Measurements from ENCODE around the gene SPSB3. TPM values are rescaled to one million over a fixed set of nuclear protein-coding genes. Genes with fewer than 3 reads are reported as not detected.

Gene SPSB3
- 100 to 1,000 TPM in 2 of 7 donors, 10 to 100 TPM in 5; 41.4 to 114 (median 65.3) TPM for total RNA-seq
- polyA plus RNA-seq = 100 to 1,000 TPM; 111 to 266 (median 204) TPM
- long read RNA-seq, donor 1, transcript SPSB3-208 (7 exons, 1,784 nt) = minor isoform, 6 of 30 reads
- long read RNA-seq, donor 1, transcript SPSB3-209 (6 exons, 1,628 nt) = major isoform, 8 of 30 reads
- long read RNA-seq, donor 1, partial matches to known transcripts = 10 of 30 reads
- long read RNA-seq, donor 1, other reads (novel, unspliced or antisense) = 0 of 30 reads
- long read RNA-seq, donor 2, transcript SPSB3-202 (5 exons, 1,509 nt) = major isoform, 7 of 23 reads
- long read RNA-seq, donor 2, transcript SPSB3-208 (7 exons, 1,784 nt) = minor isoform, 5 of 23 reads
- long read RNA-seq, donor 2, partial matches to known transcripts = 6 of 23 reads
- long read RNA-seq, donor 2, other reads (novel, unspliced or antisense) = 0 of 23 reads

- intact Hi-C loops (cut with DNase I; ENCODE audit: low total_unique reads) = no loop called here
- 0 to 1% (median 0%) methylated on average over 31 to 102 of the region's 102 CpGs for WGBS, 5 donors
- TF ChIP-seq POLR2A (IDR thresholded peaks at IDR 0.05) = peak in 2 of 3 donors; percentile 32 to 35
- TF ChIP-seq CTCF (IDR thresholded peaks at IDR 0.05 in 8 of 11, conservative IDR thresholded peaks at IDR 0.05 in 3 of 11) = peak in 4 of 11 experiments; percentile 4 to 59 (median 38)
- TF ChIP-seq POLR2AphosphoS5 (IDR thresholded peaks at IDR 0.05) = peak; percentile 88 to 95 (median 93)
These were observed at the start of gene SPSB3, which contains the start of gene NUBP2 for GRCh38 chr16:1782408-1783264. SPSB3 (minus strand) TSS chr16:1782571; CDS start chr16:1781483, 1,088 bp downstream. NUBP2 (plus strand) TSS chr16:1782960; CDS start chr16:1783021, 61 bp downstream.

GRCh38 chr16:1831186-1832075 is 49.1 kb upstream of the SPSB3 start:
- TF ChIP-seq POLR2A (IDR thresholded peaks at IDR 0.05) = no peak
- TF ChIP-seq POLR2AphosphoS5 (IDR thresholded peaks at IDR 0.05) = no peak
- TF ChIP-seq CTCF (IDR thresholded peaks at IDR 0.05 in 8 of 11, conservative IDR thresholded peaks at IDR 0.05 in 3 of 11) = no peak
- intact Hi-C loops (cut with DNase I; ENCODE audit: low total_unique reads) = no loop called here
- Histone ChIP-seq H3K27me3 (replicated peaks in 1 of 7) (no peaks in the 10 kb centered on the region), H3K4me1 (peaks cover 21 to 34% (median 32%) of the 10 kb centered on the region in 6 donors), H3K36me3 (peaks cover 0 to 23% (median 7%) of the 10 kb centered on the region in 6 donors), H3K27ac (no peak overlapping the region), H3K4me3 (no peak overlapping the region), H3K9me3 (no peaks in the 10 kb centered on the region)
- DNase-seq = peak; percentile 38
- WGBS, 5 donors = 86 to 94% (median 88%) methylated on average over 16 to 19 of the region's 19 CpGs

More at GRCh38 chr16:1782408-1783264, at the start of gene SPSB3, which contains the start of gene NUBP2:
- H3K4me3 ChIP-seq = peak within 1 kb of the TSS; percentile 86 to 100 (median 94)
- H3K27ac ChIP-seq = peak within 1 kb of the TSS; percentile 69 to 97 (median 94)
- H3K4me1 ChIP-seq = peaks cover 22 to 85% (median 52%) of the 10 kb centered on the region in 6 donors
- no peaks in the 10 kb centered on the region for H3K27me3 ChIP-seq (replicated peaks in 1 of 7)
- H3K36me3 ChIP-seq = peaks cover 0 to 66% (median 33%) of the 10 kb centered on the region in 6 donors
- H3K9me3 ChIP-seq = no peaks in the 10 kb centered on the region
- peak; percentile 100 for DNase-seq

- Histone ChIP-seq H3K27me3 (replicated peaks in 1 of 7) (no peaks in the 10 kb centered on the region), H3K4me3 (no peak overlapping the region), H3K4me1 (peaks cover 27 to 43% (median 39%) of the 10 kb centered on the region in 6 donors), H3K27ac (no peak overlapping the region), H3K36me3 (peaks cover 0 to 23% (median 7%) of the 10 kb centered on the region in 6 donors), H3K9me3 (no peaks in the 10 kb centered on the region)
- DNase-seq = no peak
- intact Hi-C loops (cut with DNase I; ENCODE audit: low total_unique reads) = no loop called here
- TF ChIP-seq CTCF (IDR thresholded peaks at IDR 0.05 in 8 of 11, conservative IDR thresholded peaks at IDR 0.05 in 3 of 11) = no peak
- TF ChIP-seq POLR2AphosphoS5 (IDR thresholded peaks at IDR 0.05) = no peak
- TF ChIP-seq POLR2A (IDR thresholded peaks at IDR 0.05) = no peak
- WGBS, 5 donors = 71 to 90% (median 86%) methylated on average over 3 of the region's 3 CpGs
These were observed 47.8 kb upstream of the SPSB3 start for GRCh38 chr16:1830213-1830612.
